ENCODE results near the gene CX3CL1.

GRCh38 chr16:57409065-57409464 is 36.8 kb downstream of the CX3CL1 start:
- no peak for TF ChIP-seq CTCF (conservative IDR thresholded peaks at IDR 0.05 in 1 of 2, IDR thresholded peaks at IDR 0.05 in 1 of 2; ENCODE audit: extremely low read depth in 1 of 2, insufficient read depth in 1 of 2, low read depth in 1 of 2, low read length in 2 of 2)
- TF ChIP-seq EZH2 (IDR thresholded peaks at IDR 0.05; ENCODE audit: borderline replicate concordance, low read length) = no peak
